Activated T-cell treated with anti-CD3 and anti-CD28 coated beads, Interleukin-2, amount 50 U/mL, for 24 hours (primary cell): Measurements from ENCODE around the gene SETBP1.

Source experiments
- DNase-seq: peaks from one replicate; pipeline ENCODE4 v3.0.0-alpha.2; 2020
- H3K27ac Mint-ChIP-seq: 2 replicates; pipeline ENCODE4 v1.8.0; 2020; ENCODE audit warnings: mild to moderate bottlenecking, mixed read lengths
- H3K27me3 Mint-ChIP-seq: 2 replicates; pipeline ENCODE4 v1.8.0; 2020; ENCODE audit warnings: mixed read lengths
- H3K36me3 Mint-ChIP-seq: 2 replicates; pipeline ENCODE4 v1.8.0; 2020; ENCODE audit warnings: low read depth, mixed read lengths
- H3K4me1 Mint-ChIP-seq: 2 replicates; pipeline ENCODE4 v1.8.0; 2020; ENCODE audit warnings: low read depth, mixed read lengths
- H3K4me3 Mint-ChIP-seq: 2 replicates; pipeline ENCODE4 v1.8.0; 2020; ENCODE audit warnings: mild to moderate bottlenecking, moderate library complexity, mixed read lengths
- H3K9me3 Mint-ChIP-seq: 2 replicates; pipeline ENCODE4 v1.8.0; 2020; ENCODE audit warnings: mixed read lengths

Gene SETBP1

DNA sequence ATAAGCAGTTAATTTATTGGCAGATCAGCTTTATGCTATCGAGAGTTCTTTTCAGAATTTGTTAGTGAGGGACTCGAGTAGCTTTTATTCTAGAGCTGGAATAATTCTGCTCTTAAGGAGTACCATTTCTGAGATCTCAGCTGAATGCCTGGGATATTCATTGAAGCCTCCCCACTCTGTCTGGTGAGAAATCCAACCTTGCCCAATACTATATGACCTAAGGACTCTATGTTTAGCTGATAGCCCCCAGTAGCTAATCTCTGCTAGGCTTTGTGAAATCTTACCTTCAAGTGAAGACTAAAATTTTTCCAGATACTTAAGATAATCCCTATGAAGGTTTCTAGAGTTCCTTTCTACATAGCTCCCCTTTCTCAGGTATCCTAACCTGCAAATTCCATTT is 261.4 kb downstream of the SETBP1 start:
- Mint-ChIP-seq H3K27me3 (peaks cover 7% of the 10 kb centered on the region), H3K36me3 (no peaks in the 10 kb centered on the region), H3K27ac (no peak overlapping the region), H3K4me3 (no peak overlapping the region), H3K9me3 (no peaks in the 10 kb centered on the region), H3K4me1 (no peaks in the 10 kb centered on the region)
- DNase-seq: no peak

DNA sequence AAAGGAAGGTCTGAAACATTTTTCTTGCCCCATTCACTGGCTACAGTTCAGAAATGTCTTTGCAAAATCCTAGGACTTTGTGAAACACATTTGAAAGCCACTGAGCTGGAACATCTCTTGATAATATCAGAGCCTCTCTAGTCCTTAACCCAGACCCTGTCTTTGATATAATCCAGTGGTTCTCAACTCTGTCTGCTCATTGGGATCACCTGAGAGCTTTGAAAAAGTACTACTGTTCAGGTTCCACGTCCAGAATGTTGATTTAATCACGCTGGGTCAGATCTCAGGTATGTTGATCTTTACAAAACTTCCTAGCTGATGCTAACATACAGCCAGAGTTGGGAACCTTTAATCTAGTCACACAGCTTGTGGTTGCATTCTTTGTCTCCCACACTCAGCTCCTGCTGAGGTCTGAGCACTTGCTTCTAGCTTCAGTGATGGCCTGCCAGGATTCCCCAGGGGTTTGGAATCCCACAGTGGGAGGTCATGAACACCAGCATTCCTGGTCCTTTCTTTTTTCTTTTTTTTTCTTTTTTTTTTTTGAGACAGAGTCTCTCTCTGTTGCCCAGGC is 262.7 kb downstream of the SETBP1 start:
- Mint-ChIP-seq H3K9me3 (no peaks in the 10 kb centered on the region), H3K4me3 (no peak overlapping the region), H3K36me3 (no peaks in the 10 kb centered on the region), H3K4me1 (no peaks in the 10 kb centered on the region), H3K27me3 (peaks cover 3% of the 10 kb centered on the region), H3K27ac (no peak overlapping the region)
- no peak for DNase-seq

DNA sequence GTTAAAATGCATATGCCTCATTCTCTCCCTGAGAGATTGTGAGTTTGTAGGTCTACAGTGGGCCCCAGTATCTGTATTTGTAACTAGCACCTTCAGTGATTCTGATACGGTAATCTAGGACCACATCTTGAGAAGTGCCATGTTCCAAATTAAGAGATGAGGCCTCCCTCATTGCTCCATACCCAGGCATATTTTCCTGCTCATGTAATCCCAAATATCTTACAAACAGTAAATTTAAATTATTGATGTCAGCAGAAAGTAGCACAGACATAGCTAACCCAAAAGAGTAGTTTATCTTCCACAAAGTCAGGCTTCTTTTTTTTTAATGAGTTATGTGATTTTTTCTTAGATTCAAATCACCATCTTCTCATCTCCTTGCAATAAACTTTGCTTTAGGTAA is 263.8 kb downstream of the SETBP1 start:
- H3K27ac Mint-ChIP-seq: no peak overlapping the region
- H3K9me3 Mint-ChIP-seq: no peaks in the 10 kb centered on the region
- no peak overlapping the region for H3K4me3 Mint-ChIP-seq
- no peak for DNase-seq
- no peaks in the 10 kb centered on the region for H3K4me1 Mint-ChIP-seq
- peaks cover 3% of the 10 kb centered on the region for H3K27me3 Mint-ChIP-seq
- no peaks in the 10 kb centered on the region for H3K36me3 Mint-ChIP-seq

DNA sequence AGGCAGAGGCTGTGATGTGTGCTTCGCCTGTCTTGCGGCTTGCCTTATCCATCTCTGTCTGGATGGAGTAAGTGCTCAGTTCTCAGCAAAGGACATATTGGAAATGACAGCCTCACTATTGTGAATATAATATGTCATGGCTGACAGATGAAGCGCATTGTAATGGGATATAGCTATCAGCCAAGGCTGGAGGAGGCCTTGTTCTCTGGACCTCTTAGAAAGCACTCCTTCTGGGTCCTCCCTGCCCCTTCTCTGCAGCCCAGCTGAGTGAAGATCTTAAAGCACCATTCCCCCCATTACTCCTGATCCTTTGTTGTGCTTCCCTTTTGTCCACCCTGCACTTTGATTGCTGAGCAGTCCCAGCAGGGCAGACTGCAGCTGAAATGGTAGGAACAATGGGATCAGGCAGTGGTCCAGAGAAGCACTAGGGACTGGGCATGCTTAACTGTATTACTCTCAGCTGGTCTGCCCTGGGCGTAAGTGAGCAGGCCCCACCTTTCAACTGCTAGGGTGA is 265.3 kb downstream of the SETBP1 start:
- peaks cover 5% of the 10 kb centered on the region for H3K36me3 Mint-ChIP-seq
- no peak overlapping the region for H3K4me3 Mint-ChIP-seq
- no peaks in the 10 kb centered on the region for H3K9me3 Mint-ChIP-seq
- no peaks in the 10 kb centered on the region for H3K4me1 Mint-ChIP-seq
- H3K27ac Mint-ChIP-seq: no peak overlapping the region
- DNase-seq: no peak
- peaks cover 3% of the 10 kb centered on the region for H3K27me3 Mint-ChIP-seq

DNA sequence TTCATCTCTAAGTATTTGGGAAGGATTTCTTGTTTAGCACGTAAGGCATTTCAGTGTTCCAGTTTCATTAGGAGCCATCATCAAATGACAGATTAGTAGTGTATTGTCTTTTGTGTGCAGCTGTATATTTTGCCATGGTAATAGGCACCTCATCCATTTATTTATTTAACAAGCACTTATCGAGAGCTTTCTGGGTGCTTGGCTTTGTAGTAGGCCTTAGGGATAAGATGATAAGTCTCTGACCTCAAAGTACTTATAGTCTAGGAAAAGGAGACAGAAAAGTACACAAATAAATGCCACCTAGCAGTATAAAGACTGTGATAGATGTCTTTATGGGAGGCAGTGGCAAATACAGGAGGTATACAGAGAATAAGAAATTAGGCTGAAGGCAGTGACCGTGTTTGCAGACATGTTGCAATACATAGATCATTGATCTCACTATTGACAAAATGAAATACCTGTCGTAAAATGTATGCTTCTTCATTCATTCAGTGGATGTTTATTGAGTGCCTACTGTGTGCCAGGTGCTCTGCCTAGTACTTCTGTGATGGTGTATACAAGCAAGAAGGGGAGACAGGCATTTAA is 265.9 kb downstream of the SETBP1 start:
- Mint-ChIP-seq H3K4me1 (no peaks in the 10 kb centered on the region), H3K27ac (no peak overlapping the region), H3K27me3 (peaks cover 3% of the 10 kb centered on the region), H3K4me3 (no peak overlapping the region), H3K36me3 (peaks cover 5% of the 10 kb centered on the region), H3K9me3 (no peaks in the 10 kb centered on the region)
- no peak for DNase-seq

DNA sequence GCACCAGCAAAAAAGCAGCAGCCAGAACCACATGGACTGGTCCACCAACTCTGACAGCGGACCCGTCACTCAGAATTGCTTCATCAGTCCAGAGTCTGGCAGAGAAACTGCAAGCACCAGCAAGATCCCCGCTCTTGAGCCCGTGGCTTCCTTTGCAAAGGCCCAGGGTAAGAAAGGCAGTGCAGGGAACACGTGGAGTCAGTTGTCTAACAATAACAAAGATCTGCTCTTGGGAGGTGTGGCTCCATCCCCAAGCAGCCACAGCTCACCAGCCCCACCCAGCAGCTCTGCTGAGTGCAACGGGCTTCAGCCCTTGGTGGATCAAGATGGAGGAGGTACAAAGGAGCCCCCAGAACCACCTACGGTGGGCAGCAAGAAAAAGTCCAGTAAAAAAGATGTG is 269.3 kb downstream of the SETBP1 start:
- Mint-ChIP-seq H3K36me3 (peaks cover 5% of the 10 kb centered on the region), H3K9me3 (no peaks in the 10 kb centered on the region), H3K27me3 (no peaks in the 10 kb centered on the region), H3K4me1 (no peaks in the 10 kb centered on the region), H3K4me3 (no peak overlapping the region), H3K27ac (no peak overlapping the region)
- no peak for DNase-seq

DNA sequence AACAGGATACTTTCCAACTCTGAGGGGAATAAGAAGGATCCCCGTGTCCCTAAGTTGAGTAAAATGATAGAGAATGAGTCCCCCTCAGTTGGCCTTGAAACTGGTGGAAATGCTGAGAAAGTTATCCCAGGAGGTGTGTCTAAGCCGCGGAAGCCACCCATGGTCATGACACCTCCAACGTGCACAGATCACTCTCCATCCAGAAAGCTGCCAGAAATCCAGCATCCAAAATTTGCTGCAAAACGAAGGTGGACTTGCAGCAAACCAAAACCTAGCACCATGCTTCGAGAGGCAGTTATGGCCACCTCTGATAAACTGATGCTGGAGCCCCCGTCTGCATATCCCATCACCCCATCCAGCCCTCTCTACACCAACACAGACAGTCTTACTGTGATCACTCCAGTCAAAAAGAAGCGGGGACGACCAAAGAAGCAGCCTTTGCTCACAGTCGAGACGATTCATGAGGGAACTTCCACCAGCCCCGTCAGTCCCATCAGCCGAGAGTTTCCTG is 270.1 kb downstream of the SETBP1 start:
- Mint-ChIP-seq H3K27ac (no peak overlapping the region), H3K9me3 (no peaks in the 10 kb centered on the region), H3K4me3 (no peak overlapping the region), H3K36me3 (peaks cover 5% of the 10 kb centered on the region), H3K4me1 (no peaks in the 10 kb centered on the region), H3K27me3 (no peaks in the 10 kb centered on the region)
- DNase-seq: no peak

DNA sequence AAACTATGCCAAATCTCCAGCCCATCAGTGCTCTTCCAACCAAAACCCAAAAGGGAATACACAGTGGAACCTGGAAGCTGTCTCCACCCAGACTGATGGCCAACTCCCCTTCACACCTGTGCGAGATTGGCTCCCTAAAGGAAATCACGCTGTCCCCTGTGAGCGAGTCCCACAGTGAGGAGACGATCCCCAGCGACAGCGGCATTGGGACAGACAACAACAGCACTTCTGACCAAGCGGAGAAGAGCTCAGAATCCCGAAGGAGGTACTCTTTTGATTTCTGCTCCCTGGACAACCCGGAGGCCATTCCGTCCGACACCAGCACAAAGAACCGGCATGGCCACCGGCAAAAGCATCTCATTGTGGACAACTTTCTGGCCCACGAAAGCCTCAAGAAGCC is 271.1 kb downstream of the SETBP1 start:
- H3K27me3 Mint-ChIP-seq: no peaks in the 10 kb centered on the region
- DNase-seq: no peak
- H3K9me3 Mint-ChIP-seq: no peaks in the 10 kb centered on the region
- no peaks in the 10 kb centered on the region for H3K4me1 Mint-ChIP-seq
- no peak overlapping the region for H3K4me3 Mint-ChIP-seq
- H3K27ac Mint-ChIP-seq: no peak overlapping the region
- peaks cover 5% of the 10 kb centered on the region for H3K36me3 Mint-ChIP-seq

DNA sequence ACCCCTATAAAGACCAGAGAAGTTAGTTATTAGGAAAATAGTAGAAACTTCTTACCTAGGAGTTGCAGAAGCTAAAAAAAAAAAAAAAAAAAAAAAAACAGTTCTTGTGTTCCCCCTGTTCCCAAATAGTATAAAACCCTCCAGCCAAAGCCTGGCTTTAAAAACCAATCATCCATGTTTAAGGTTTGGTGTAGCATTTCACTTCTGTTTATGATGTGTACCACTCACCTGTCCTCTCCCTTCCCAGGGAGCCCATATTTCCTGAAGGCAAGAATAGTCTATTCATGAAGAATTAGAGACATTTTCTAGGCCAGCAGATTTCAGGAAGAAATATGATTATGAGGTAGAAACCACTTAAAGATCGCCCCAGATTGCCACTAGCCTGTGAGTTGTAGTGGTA is 273.6 kb downstream of the SETBP1 start:
- H3K36me3 Mint-ChIP-seq: peaks cover 5% of the 10 kb centered on the region
- DNase-seq: no peak
- H3K27ac Mint-ChIP-seq: no peak overlapping the region
- H3K4me3 Mint-ChIP-seq: no peak overlapping the region
- H3K27me3 Mint-ChIP-seq: peaks cover 7% of the 10 kb centered on the region
- no peaks in the 10 kb centered on the region for H3K4me1 Mint-ChIP-seq
- no peaks in the 10 kb centered on the region for H3K9me3 Mint-ChIP-seq

DNA sequence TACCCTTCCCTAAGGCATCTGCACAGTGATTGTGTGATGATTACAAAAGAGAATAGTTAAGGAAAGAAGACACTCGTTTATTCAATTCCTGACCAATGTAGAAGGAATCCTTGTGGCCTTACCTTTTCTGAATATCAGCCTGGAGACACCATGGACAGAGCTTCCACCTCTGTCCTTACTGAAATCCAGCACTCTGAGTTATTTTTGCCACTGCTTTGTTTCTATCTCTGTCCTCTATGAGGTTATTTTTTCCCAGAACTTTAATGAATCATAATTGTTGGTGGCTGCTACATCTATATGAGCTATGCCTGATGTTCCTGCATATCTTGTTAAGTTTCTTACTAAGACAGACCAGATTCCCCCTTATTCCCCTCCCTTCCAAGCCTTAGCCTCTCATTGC is 275.1 kb downstream of the SETBP1 start:
- peaks cover 11% of the 10 kb centered on the region for H3K27me3 Mint-ChIP-seq
- H3K27ac Mint-ChIP-seq: no peak overlapping the region
- no peaks in the 10 kb centered on the region for H3K4me1 Mint-ChIP-seq
- H3K4me3 Mint-ChIP-seq: no peak overlapping the region
- no peak for DNase-seq
- no peaks in the 10 kb centered on the region for H3K36me3 Mint-ChIP-seq
- no peaks in the 10 kb centered on the region for H3K9me3 Mint-ChIP-seq

DNA sequence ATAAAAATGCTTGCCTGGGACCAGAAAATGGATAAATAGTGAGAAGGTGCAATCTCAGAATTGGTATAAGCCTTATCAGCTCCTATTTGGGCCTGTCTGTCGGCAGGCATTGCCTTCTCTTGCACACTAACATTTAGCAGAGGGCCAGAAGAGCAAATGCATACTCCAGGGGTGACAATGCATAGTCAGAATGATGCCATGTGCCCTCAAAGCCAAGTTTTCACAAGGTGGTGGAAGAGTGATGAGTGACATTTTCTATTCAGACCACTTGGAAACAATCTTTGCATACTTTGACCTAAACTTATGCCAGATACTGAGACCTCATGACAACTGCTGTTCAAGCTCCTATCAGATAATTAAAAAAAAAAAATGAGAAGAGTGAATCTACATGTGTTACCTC is 276.3 kb downstream of the SETBP1 start:
- no peak for DNase-seq
- H3K27me3 Mint-ChIP-seq: peaks cover 12% of the 10 kb centered on the region
- H3K36me3 Mint-ChIP-seq: no peaks in the 10 kb centered on the region
- no peak overlapping the region for H3K27ac Mint-ChIP-seq
- no peaks in the 10 kb centered on the region for H3K4me1 Mint-ChIP-seq
- no peak overlapping the region for H3K4me3 Mint-ChIP-seq
- no peaks in the 10 kb centered on the region for H3K9me3 Mint-ChIP-seq

DNA sequence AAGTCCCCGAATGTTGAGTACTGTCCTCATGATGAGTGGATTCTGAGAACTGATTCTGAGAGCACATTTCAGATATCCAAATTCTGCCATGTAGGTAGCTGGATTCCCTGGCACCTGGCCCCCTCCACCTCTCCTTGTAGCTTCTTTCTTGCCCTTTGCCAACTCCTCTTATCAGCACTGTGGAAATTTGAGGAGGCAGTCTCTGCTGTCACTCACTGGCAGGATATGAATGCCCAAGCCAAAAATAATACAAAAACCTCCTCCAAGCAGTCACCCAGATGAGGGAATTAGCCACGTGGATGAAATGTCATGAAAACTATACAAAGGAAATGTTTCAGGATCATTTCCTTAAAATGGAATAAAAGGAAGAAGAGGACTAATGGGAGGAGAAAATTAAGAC is 276.8 kb downstream of the SETBP1 start:
- Mint-ChIP-seq H3K27me3 (peaks cover 12% of the 10 kb centered on the region), H3K4me3 (no peak overlapping the region), H3K27ac (no peak overlapping the region), H3K36me3 (no peaks in the 10 kb centered on the region), H3K4me1 (no peaks in the 10 kb centered on the region), H3K9me3 (no peaks in the 10 kb centered on the region)
- no peak for DNase-seq

DNA sequence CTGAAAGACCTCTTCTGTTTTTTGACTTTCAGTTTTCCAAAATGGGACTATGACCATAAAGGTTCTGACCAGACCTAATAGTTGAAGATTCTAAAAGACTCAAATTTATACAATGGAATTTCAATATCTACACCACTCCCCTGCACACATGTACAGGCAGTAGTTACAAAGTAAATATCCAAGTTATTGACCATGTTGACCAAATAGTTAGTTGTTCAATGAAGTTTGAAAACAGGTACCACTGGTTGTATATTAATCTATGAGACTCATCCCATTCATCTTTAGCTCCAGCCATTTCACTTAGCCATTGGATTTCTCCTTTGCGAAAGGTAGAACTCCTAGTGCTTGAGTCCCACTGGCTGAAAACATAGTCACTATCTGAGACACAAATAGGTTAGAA is 277.4 kb downstream of the SETBP1 start:
- no peaks in the 10 kb centered on the region for H3K4me1 Mint-ChIP-seq
- DNase-seq: no peak
- H3K36me3 Mint-ChIP-seq: no peaks in the 10 kb centered on the region
- H3K27me3 Mint-ChIP-seq: peaks cover 12% of the 10 kb centered on the region
- H3K4me3 Mint-ChIP-seq: no peak overlapping the region
- no peaks in the 10 kb centered on the region for H3K9me3 Mint-ChIP-seq
- no peak overlapping the region for H3K27ac Mint-ChIP-seq

DNA sequence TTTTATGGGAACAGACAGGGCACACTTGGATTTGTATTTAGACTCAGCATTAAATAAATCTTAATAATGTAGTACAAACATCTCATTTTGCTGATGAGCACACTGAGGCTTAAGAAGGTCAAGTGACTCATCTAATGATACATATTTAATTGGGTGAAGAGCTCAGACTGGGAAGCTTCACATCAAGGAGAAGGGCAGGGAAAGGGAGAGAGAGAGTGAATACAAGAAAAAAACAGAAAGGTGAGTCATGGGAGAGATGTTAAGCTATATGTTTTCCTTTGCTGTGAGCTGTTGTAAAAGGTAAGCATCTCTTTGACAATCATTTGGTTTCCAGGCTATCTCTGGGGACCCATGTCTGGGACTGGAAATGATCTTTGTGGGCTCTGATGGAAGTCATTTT is 277.8 kb downstream of the SETBP1 start:
- Mint-ChIP-seq H3K9me3 (no peaks in the 10 kb centered on the region), H3K27ac (no peak overlapping the region), H3K36me3 (no peaks in the 10 kb centered on the region), H3K27me3 (peaks cover 12% of the 10 kb centered on the region), H3K4me3 (no peak overlapping the region), H3K4me1 (no peaks in the 10 kb centered on the region)
- no peak for DNase-seq

DNA sequence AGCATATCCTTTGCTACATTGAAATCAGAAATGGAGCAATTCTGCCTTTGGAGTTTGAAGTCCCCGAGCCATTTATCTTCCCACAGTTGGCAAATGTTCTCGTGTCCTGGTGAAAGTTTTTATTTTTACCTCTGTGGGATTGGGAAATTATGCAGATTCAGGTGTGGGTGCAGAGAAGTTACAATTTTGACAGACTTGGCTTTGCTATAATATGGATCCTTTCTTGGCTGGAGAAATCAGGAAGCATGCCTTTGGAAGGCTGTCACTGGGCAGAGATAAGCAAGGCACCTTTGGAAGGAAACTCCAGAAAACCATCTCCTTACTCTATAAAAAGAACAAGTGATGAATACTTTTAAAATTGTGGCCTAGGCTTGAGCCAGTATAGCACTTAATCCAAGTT is 278.3 kb downstream of the SETBP1 start:
- Mint-ChIP-seq H3K9me3 (no peaks in the 10 kb centered on the region), H3K27me3 (peaks cover 12% of the 10 kb centered on the region), H3K4me1 (no peaks in the 10 kb centered on the region), H3K36me3 (no peaks in the 10 kb centered on the region), H3K27ac (no peak overlapping the region), H3K4me3 (no peak overlapping the region)
- no peak for DNase-seq
